Esophagus muscularis mucosa (tissue), 3 donors: ENCODE measurements around the gene IQCE.

ENCODE experiments used
- CTCF ChIP-seq, 3 experiments: fragments of 200-600 bp in 2 of 3; fragments of 450-650 bp in 1 of 3; sonication (generic) in 2 of 3; IDR thresholded peaks; one replicate each; pipeline ENCODE4 v1.5.1; 2017 to 2019; ENCODE audit warnings: antibody characterized with exemption in 3 of 3, mild to moderate bottlenecking in 2 of 3, moderate library complexity in 1 of 3
- EP300 ChIP-seq: sonication (generic); formaldehyde crosslinking; IDR thresholded peaks from one replicate; pipeline ENCODE4 v1.6.1; 2017; ENCODE audit warnings: antibody characterized with exemption

GRCh38 chr7:2604608-2605174 lies 45.9 kb downstream of the IQCE start:
- no peak for TF ChIP-seq CTCF (IDR thresholded peaks at IDR 0.05)
- no peak for TF ChIP-seq EP300
